Tibial nerve (tissue), 4 donors: Measurements from ENCODE around the gene EIF4ENIF1. TPM values are rescaled to one million over a fixed set of nuclear protein-coding genes. Genes with fewer than 3 reads are reported as not detected.
"Not testable (repeated sequence)": the region's sequence is repeated elsewhere in the genome, so short reads cannot be mapped to it uniquely, and the experiment has no call there.

Experiments
- DNase-seq, 2 donors: peaks; one replicate each; pipeline ENCODE4 v3.0.0-alpha.2; 2019; ENCODE audit warnings: low spot score in 2 of 2
- H3K27ac ChIP-seq, 4 donors: fragments of 200-600 bp; sonication (generic) in 3 of 4; one replicate each; pipeline ENCODE4 v1.5.1; 2017 to 2019; ENCODE audit warnings: mild to moderate bottlenecking in 1 of 4
- H3K27me3 ChIP-seq, 2 donors: fragments of 200-600 bp; sonication (generic) in 1 of 2; one replicate each; pipeline versions ENCODE4 v1.5.1 to v1.6.0; 2017 to 2019
- H3K36me3 ChIP-seq, 3 donors: fragments of 200-600 bp; sonication (generic); one replicate each; pipeline ENCODE4 v1.5.1; 2018 to 2019
- H3K4me1 ChIP-seq, 4 donors: fragments of 200-600 bp; sonication (generic) in 3 of 4; one replicate each; pipeline ENCODE4 v1.5.1; 2017 to 2019
- H3K4me3 ChIP-seq, 4 donors: fragments of 200-600 bp; sonication (generic) in 3 of 4; one replicate each; pipeline ENCODE4 v1.5.1; 2017 to 2019; ENCODE audit warnings: mild to moderate bottlenecking in 1 of 4, moderate library complexity in 1 of 4
- H3K9me3 ChIP-seq, 4 donors: fragments of 200-600 bp; sonication (generic) in 3 of 4; one replicate each; pipeline ENCODE4 v1.5.1; 2017 to 2019
- CTCF ChIP-seq, 5 experiments: fragments of 200-600 bp in 3 of 5; fragments of 450-650 bp in 2 of 5; sonication (generic) in 3 of 5; IDR thresholded peaks; one replicate each; pipeline ENCODE4 v1.5.1; 2016 to 2019; ENCODE audit warnings: antibody characterized with exemption in 5 of 5, mild to moderate bottlenecking in 3 of 5, moderate library complexity in 2 of 5
- EP300 ChIP-seq, 2 donors: sonication (generic); formaldehyde crosslinking; IDR thresholded peaks; one replicate each; pipeline ENCODE4 v1.6.1; 2017; ENCODE audit warnings: antibody characterized with exemption in 2 of 2, mild to moderate bottlenecking in 1 of 2
- POLR2A ChIP-seq, 2 donors: fragments of 450-650 bp; IDR thresholded peaks; one replicate each; pipeline ENCODE4 v1.6.1; 2017; ENCODE audit warnings: antibody characterized with exemption in 2 of 2, mild to moderate bottlenecking in 2 of 2, moderate library complexity in 2 of 2
- WGBS, 2 donors: methylation state at CpG; one replicate each; pipeline ENCODE4 v1.1.5; 2018; 5-methylcytosine and 5-hydroxymethylcytosine counted together
- total RNA-seq, 4 donors: library from RNA; depleted of rRNA; stranded (reverse); fragments of >200 nt; gene quantifications; one replicate each; pipeline ENCODE4 v1.1.0, GENCODE V29; 2016

The EIF4ENIF1 gene
- total RNA-seq, 4 donors from 2014 or later, result 14.4 to 31.8 (median 17.5) TPM

- Histone ChIP-seq H3K36me3 (peaks cover 8 to 100% (median 26%) of the 10 kb centered on the region in 3 donors), H3K9me3 (no peaks in the 10 kb centered on the region), H3K4me1 (peaks cover 0 to 9% (median 0%) of the 10 kb centered on the region in 4 donors), H3K4me3 (no peak overlapping the region), H3K27me3 (no peaks in the 10 kb centered on the region), H3K27ac (no peak overlapping the region)
- TF ChIP-seq CTCF (IDR thresholded peaks at IDR 0.05), result no peak
- TF ChIP-seq POLR2A (IDR thresholded peaks at IDR 0.05), result no peak
- TF ChIP-seq EP300 (IDR thresholded peaks at IDR 0.05), result no peak
- 75% methylated on average over 8 of the region's 8 CpGs for WGBS, 2 donors
- no peak for DNase-seq
Measured at GRCh38 chr22:31439808-31440207, 49.8 kb downstream of the EIF4ENIF1 start.

DNA sequence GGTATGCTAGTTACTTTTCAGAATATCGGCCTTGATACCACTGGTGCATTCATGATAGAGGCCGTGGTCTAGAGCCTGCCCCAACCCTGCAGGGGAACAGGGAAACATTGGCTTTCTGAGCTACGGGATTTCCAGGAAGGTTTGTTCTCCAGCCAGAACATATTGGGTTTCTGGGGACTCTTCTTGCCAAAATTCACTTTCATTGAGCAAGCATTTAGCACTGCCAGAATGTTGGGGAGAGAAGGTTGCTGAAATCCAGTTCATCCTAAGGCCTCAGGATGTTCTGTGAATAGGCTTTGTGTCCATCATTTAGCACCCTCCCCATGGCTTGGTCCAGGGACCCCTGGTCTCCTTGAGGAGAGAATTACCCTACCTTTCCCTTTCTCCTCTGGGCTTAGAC is 53.5 kb downstream of the EIF4ENIF1 start:
- 76 to 87% methylated on average over 3 of the region's 3 CpGs for WGBS, 2 donors
- no peaks in the 10 kb centered on the region for H3K9me3 ChIP-seq
- H3K4me1 ChIP-seq, result peaks cover 0 to 9% (median 0%) of the 10 kb centered on the region in 4 donors
- TF ChIP-seq CTCF (IDR thresholded peaks at IDR 0.05) (no peak), EP300 (IDR thresholded peaks at IDR 0.05) (no peak), POLR2A (IDR thresholded peaks at IDR 0.05) (no peak)
- peaks cover 3 to 99% (median 25%) of the 10 kb centered on the region in 3 donors for H3K36me3 ChIP-seq
- DNase-seq, result no peak
- H3K27ac ChIP-seq, result no peak overlapping the region
- H3K4me3 ChIP-seq, result no peak overlapping the region
- H3K27me3 ChIP-seq, result no peaks in the 10 kb centered on the region

DNA sequence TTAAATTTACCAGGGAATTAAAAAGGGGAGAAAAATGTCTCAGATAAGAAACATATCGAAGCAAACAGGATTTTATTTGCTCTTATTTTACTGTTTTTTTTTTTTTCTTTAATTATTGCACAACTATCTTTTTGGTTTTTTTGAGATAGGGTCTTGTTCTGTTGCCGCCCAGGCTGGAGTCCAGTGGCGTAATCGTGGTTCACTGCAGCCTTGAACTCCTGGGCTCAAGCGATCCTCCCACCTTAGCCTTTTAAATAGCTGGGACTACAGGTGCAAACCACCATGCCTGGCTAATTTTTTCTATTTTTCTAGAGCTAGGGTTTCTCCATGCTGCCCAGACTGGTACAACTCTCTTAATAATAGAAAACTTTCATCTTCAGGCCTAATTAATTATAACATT is 57.7 kb downstream of the EIF4ENIF1 start:
- H3K4me1 ChIP-seq, result peaks cover 0 to 6% (median 0%) of the 10 kb centered on the region in 4 donors
- H3K27me3 ChIP-seq, result no peaks in the 10 kb centered on the region
- H3K9me3 ChIP-seq, result no peaks in the 10 kb centered on the region
- no peak for DNase-seq
- 91 to 93% methylated on average over 5 of the region's 5 CpGs for WGBS, 2 donors
- H3K36me3 ChIP-seq, result peaks cover 2 to 99% (median 19%) of the 10 kb centered on the region in 3 donors
- no peak overlapping the region for H3K4me3 ChIP-seq
- no peak for TF ChIP-seq CTCF (IDR thresholded peaks at IDR 0.05)
- TF ChIP-seq EP300 (IDR thresholded peaks at IDR 0.05), result no peak
- TF ChIP-seq POLR2A (IDR thresholded peaks at IDR 0.05), result no peak
- no peak overlapping the region for H3K27ac ChIP-seq

DNA sequence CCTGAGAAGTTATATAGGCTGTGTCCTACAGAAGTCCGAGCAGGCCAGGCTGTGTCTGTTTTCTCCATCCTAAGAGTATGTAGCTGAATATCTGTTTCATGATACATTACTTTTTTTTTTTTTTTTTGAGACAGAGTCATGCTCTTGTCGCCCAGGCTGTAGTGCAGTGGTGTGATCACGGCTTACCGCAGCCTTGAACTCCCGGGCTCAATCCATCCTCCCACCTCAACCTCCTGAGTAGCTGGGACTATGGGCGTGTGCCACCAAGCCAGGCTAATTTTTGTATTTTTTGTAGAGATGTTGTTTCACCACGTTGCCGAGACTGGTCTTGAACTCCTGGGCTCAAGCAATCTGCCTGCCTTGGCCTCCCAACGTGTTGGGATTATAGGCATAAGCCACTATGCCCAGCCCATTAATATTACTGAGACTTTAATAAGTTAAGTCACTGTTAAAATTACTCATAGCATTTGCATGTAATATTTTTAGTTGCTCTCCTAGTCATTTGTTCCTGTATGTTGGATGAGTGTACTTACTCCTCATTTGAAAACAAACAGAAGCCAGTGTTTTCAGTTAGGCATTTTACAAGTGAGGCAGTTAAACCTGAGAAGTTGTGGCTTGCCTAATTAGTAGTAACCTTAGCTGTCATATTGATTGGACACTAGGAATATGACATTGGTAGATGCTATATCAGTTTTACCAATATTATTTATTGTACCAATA is 64.2 kb downstream of the EIF4ENIF1 start:
- no peaks in the 10 kb centered on the region for H3K27me3 ChIP-seq
- TF ChIP-seq CTCF (IDR thresholded peaks at IDR 0.05) (no peak), EP300 (IDR thresholded peaks at IDR 0.05) (no peak), POLR2A (IDR thresholded peaks at IDR 0.05) (no peak)
- 93% methylated on average over 9 of the region's 9 CpGs for WGBS, 2 donors
- H3K27ac ChIP-seq, result no peak overlapping the region
- DNase-seq, result no peak
- peaks cover 2 to 100% (median 16%) of the 10 kb centered on the region in 3 donors for H3K36me3 ChIP-seq
- H3K9me3 ChIP-seq, result no peaks in the 10 kb centered on the region
- no peak overlapping the region for H3K4me3 ChIP-seq
- H3K4me1 ChIP-seq, result no peaks in the 10 kb centered on the region

- not testable (repeated sequence) for H3K9me3 ChIP-seq, H3K27me3 ChIP-seq, H3K4me3 ChIP-seq, DNase-seq, H3K27ac ChIP-seq
- Histone ChIP-seq H3K36me3 (peaks cover 0 to 64% (median 9%) of the 10 kb centered on the region in 3 donors), H3K4me1 (peaks cover 0 to 34% (median 10%) of the 10 kb centered on the region in 4 donors)
- 92 to 94% methylated on average over 2 of the region's 2 CpGs for WGBS, 2 donors
Measured at GRCh38 chr22:31402350-31402749, 87.3 kb downstream of the EIF4ENIF1 start.
